GM23338 (cell line): ENCODE measurements around the gene RBM24.

ENCODE experiments used
- CREB1 ChIP-seq: fragments of 250-450 bp; sonication (Bioruptor Pico); IDR thresholded peaks from 2 replicates; pipeline ENCODE4 v1.5.0; 2020; ENCODE audit warnings: low read depth, mild to moderate bottlenecking, moderate library complexity
- EZH2 ChIP-seq: fragments of 200-600 bp; sonication (generic); IDR thresholded peaks from one replicate; pipeline ENCODE4 v1.8.0; 2017; ENCODE audit warnings: antibody characterized with exemption, mild to moderate bottlenecking, low read depth; ENCODE audit not compliant: unreplicated experiment
- EZH2phosphoT487 ChIP-seq: fragments of 200-600 bp; sonication (generic); IDR thresholded peaks from one replicate; pipeline ENCODE4 v1.8.1; 2018; ENCODE audit warnings: antibody characterized with exemption; ENCODE audit not compliant: unreplicated experiment
- NANOG ChIP-seq: IDR thresholded peaks from 2 replicates; pipeline ENCODE4 v1.6.1; 2016; ENCODE audit warnings: antibody characterized with exemption, borderline replicate concordance
- POLR2AphosphoS5 ChIP-seq: IDR thresholded peaks from 2 replicates; pipeline ENCODE4 v1.6.1; 2016; ENCODE audit warnings: antibody characterized with exemption, low read depth
- STAT1 ChIP-seq: IDR thresholded peaks from one replicate; pipeline ENCODE4 v1.6.1; 2016; ENCODE audit warnings: antibody characterized with exemption; ENCODE audit not compliant: unreplicated experiment
- TF ChIP-seq, protein P1 (sequence below), 2 experiments: fragments of 200-600 bp in 1 of 2; sonication (generic) in 1 of 2; conservative IDR thresholded peaks; 2 replicates each; pipeline versions ENCODE4 v1.5.1 to v1.6.1; 2016 to 2017; ENCODE audit warnings: antibody characterized with exemption in 2 of 2, low read depth in 2 of 2, mild to moderate bottlenecking in 2 of 2, moderate library complexity in 1 of 2
- TF ChIP-seq, protein P2 (sequence below): IDR thresholded peaks from one replicate; pipeline ENCODE4 v1.6.1; 2018; ENCODE audit warnings: antibody characterized with exemption; ENCODE audit not compliant: unreplicated experiment

DNA sequence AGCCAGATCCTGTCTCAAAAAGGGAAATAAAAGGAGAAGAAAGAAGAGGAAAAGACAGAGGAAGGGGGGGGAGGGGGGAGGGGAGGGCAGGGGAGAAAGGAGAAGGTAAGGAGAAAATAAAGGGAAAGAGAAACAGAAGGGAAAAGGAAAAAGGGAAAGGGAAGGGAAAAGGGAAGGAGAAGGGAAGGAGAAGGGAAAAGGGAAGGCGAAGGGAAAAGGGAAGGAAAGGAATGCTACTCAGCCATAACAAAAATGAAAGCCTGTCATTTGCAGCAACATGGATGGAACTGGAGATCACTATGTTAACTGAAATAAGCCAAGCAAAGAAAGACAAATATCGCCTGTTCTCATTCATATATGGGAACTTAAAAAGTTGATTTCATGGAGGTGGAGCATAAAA lies 22.3 kb downstream of the RBM24 start:
- TF ChIP-seq, protein P1, sequence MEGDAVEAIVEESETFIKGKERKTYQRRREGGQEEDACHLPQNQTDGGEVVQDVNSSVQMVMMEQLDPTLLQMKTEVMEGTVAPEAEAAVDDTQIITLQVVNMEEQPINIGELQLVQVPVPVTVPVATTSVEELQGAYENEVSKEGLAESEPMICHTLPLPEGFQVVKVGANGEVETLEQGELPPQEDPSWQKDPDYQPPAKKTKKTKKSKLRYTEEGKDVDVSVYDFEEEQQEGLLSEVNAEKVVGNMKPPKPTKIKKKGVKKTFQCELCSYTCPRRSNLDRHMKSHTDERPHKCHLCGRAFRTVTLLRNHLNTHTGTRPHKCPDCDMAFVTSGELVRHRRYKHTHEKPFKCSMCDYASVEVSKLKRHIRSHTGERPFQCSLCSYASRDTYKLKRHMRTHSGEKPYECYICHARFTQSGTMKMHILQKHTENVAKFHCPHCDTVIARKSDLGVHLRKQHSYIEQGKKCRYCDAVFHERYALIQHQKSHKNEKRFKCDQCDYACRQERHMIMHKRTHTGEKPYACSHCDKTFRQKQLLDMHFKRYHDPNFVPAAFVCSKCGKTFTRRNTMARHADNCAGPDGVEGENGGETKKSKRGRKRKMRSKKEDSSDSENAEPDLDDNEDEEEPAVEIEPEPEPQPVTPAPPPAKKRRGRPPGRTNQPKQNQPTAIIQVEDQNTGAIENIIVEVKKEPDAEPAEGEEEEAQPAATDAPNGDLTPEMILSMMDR (conservative IDR thresholded peaks at IDR 0.05; ENCODE audit: low read depth in 2 of 2) = no peak
- TF ChIP-seq EZH2 (no peak), EZH2phosphoT487 (no peak), POLR2AphosphoS5 (no peak), NANOG (no peak), CREB1 (CRISPR knock-in tag) (no peak), STAT1 (no peak)
- TF ChIP-seq, protein P2, sequence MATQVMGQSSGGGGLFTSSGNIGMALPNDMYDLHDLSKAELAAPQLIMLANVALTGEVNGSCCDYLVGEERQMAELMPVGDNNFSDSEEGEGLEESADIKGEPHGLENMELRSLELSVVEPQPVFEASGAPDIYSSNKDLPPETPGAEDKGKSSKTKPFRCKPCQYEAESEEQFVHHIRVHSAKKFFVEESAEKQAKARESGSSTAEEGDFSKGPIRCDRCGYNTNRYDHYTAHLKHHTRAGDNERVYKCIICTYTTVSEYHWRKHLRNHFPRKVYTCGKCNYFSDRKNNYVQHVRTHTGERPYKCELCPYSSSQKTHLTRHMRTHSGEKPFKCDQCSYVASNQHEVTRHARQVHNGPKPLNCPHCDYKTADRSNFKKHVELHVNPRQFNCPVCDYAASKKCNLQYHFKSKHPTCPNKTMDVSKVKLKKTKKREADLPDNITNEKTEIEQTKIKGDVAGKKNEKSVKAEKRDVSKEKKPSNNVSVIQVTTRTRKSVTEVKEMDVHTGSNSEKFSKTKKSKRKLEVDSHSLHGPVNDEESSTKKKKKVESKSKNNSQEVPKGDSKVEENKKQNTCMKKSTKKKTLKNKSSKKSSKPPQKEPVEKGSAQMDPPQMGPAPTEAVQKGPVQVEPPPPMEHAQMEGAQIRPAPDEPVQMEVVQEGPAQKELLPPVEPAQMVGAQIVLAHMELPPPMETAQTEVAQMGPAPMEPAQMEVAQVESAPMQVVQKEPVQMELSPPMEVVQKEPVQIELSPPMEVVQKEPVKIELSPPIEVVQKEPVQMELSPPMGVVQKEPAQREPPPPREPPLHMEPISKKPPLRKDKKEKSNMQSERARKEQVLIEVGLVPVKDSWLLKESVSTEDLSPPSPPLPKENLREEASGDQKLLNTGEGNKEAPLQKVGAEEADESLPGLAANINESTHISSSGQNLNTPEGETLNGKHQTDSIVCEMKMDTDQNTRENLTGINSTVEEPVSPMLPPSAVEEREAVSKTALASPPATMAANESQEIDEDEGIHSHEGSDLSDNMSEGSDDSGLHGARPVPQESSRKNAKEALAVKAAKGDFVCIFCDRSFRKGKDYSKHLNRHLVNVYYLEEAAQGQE = no peak
